CD4-positive, alpha-beta T cell treated with Interleukin-4 for 1 hour (primary cell): ENCODE data around the gene ZDHHC14.
"Not testable (repeated sequence)": the region's sequence is repeated elsewhere in the genome, so short reads cannot be mapped to it uniquely, and the experiment has no call there.

Experiments used
- DNase-seq, 2 donors: peaks; one replicate each; pipeline ENCODE4 v3.0.0-alpha.2; 2020 to 2022

ZDHHC14 gene

DNA sequence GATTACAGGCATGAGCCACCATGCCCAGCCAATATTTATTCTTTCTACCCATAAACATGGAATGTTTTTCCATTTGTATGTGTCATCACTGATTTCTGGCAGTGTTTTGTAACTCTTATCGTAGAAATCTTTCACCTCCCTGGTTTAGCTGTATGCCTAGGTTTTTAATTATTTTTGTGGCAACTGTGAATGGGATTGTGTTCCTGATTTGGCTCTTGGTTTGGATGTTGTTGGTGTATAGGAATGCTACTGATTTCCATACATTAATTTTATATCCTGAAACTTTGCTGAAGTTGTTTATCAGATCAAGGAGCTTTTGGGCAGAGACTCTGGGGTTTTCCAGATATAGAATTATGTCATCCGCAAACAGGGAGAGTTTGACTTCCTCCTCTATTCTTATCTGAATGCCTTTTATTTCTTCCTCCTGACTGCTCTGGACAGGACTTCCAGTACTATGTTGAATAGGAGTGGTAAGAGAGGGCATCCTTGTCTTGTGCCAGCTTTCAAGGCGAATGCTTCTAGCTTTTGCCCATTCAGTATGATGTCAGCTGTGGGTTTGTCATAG lies 198.6 kb downstream of the ZDHHC14 start:
- no peak for DNase-seq

DNA sequence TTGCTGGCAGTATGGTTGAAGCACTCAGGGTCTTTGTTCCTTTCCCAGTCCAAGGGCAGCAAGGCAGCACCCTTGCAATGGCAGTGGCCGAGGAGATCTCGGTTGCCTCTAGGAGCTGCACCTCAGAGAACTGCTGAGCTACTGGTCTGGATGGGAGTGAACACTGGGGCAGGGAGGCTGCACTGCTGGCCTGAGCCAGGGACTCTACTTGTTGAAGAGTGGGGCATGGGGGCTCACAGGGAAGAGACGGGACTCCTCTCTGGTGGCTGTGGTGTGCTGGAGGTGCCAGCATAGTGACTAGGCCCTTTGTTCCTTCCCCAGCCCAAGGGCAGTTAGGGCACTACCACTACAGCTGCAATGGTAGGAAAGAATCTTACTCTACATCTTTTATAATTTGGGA lies 203.0 kb downstream of the ZDHHC14 start:
- DNase-seq: no peak

DNA sequence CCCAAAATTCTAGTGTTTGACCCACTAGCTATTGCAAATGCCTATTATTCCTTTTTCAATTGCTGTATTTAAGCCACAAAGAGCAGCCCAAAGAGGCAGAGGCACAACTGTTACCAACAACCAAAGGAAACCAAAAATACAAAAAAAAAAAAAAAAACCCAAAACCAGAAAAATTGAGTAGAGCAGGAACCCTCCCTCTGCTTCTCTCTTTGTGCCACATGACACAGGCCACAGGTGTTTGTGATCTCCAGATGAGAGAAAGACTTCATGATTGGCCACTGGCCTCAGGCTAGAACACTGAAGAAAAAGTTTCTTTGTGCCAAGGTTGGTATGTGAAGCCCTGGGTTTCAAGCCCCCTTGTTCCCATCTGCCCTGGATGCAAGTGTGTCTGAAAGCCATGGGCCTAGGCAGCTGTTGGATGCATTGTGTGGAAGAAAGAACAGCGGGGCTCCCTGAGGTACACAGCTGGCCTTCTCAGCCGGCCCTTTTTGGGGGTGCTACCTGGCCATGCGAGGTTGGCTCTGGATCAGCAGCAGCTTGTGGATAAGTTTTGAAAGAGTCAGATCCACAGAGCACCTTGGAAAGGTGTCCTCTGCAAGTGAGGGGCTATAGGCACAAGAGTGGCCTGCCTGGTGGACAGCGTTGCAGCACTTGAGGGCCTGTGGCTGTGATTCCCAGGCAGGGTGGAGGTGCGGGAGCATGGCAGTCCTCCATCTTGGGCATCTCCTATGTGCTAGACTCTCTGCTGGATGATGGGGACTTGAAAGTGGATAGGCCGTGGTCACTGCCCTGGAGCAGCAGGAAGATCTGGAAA lies 204.5 kb downstream of the ZDHHC14 start:
- no peak for DNase-seq

DNA sequence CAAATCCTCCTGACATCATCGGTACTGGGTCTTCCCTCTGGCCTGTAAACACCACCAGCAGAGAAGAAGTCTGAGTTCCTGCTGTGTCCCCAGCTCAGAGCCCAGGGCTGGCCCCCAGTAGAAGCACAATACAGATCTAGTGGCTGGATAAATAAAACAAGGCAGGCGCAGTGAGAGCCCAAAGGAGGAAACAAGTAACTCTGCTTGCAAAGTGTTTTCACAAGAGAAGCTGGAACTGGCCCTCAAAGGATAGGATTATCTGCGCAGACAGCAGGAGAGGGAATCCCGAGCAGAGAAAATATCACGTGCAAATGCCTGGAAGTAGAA lies 205.1 kb downstream of the ZDHHC14 start:
- DNase-seq: no peak

DNA sequence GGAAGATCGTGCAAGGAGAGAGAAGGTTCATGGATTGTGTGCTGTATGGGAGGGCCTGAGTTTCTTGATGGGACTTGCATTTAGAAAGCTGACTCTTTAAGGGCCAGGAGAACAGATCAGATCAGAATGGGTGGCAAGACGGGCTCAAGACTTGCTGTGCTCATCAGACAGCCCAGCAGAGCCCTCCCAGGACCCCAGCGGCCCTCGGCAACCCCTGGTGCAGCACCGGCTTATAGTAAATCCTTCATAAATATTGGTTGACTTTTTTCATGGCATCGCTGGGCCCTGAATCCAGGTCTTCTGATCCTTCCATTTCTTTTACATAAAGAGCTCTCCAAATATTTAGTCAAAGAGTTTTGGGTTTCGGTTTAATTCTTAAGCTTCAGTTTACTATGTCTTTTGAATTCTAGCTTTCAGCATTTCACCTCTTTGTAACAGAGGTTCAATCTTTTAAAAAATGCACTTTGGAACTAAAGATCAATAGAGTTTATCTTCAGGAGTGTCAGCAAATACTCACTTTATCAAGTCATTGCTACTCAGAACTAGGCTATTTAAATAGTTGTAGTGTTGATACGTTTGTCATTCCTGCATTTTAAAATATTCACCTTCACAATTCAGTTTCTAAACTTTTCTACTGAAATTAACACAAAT lies 205.6 kb downstream of the ZDHHC14 start:
- no peak for DNase-seq

DNA sequence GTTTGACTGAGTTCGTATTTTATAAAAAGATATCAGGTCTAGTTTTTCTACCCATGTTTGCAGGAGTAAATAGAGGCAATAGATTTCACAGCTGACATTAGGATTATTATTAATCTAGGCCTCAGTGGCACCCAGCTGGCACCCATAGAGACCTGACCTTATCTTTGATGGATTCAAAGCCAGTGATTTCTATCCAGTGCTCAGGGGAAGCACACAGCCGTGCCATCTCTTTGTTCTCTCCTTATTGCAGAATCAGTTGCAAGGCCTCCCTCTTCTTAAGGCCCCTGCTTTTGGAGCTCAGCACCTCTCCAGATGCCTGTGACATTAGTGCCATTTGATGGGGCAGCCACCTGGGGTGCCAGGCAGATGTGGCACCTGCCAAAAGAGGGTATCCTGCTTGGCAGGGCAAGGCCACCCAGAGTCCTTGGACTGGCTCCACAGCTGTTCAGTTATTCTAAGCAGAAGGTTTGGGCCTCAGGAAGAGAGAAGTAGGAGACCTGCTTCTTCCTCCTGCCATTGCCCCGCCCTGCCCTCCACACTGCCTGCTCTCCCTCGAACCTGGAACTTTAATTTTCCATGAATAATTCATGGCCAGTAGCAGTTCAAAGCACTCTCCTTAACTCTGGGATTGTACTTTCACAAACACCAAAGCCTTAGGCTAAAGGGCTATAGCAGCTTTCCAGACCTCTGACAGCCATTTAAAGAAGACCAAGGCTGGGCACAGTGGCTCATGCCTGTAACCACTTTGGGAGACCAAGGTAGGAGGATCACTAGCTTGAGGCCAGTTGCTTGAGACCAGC lies 206.3 kb downstream of the ZDHHC14 start:
- no peak for DNase-seq

DNA sequence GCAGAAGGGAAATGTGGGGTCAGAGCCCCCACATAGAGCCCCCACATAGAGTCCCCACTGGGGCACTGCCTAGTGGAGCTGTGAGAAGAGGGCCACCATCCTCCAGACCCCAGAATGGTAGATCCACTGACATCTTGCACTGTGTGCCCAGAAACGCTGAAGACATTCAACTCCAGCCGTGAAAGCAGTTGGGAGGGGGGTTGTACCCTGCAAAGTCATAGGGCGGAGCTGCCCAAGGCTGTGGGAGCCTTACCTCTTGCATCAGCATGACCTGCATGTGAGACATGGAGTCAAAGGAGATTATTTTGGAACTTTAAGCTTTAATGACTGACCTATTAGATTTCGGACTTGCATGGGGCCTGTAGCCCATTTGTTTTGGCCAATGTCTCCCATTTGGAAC lies 209.7 kb downstream of the ZDHHC14 start:
- DNase-seq: not testable (repeated sequence)

DNA sequence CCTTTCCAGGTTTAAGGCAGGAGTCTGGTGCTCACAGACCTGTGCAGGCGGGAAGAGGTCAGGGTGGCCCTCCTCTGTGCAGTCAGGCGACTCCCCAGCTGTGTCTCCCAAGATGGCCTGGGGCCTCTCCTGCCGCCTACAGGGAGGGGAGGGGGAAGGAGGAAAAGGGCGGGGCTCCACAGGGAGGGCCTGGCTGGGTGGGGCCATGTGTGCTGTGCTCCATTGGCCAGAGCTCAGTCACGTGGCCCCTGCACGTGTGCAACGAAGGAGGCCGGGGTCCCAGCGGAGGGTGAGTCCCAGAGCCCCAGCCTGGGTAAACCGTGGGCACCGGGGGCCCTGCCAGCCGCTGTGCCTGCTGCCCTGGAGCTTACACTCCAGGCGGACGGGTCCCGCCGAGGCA lies 211.6 kb downstream of the ZDHHC14 start:
- DNase-seq: no peak

DNA sequence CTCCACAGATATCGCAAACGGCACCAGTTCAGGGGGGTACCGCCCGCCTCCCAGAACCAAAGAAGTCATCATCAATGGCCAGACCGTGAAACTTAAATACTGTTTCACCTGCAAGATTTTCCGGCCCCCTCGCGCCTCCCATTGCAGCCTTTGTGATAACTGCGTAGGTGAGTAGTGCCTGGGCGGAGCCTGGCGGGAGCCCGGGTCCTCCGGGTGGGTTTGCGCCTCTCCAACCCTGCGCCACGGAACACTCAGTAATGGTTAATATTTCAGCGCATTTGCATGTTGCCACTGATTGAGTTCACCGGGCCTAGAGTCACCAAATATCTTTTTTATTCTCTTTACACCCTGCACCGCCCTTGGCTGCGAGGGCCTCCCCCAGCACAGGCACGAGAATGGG lies 212.0 kb downstream of the ZDHHC14 start:
- DNase-seq: no peak

DNA sequence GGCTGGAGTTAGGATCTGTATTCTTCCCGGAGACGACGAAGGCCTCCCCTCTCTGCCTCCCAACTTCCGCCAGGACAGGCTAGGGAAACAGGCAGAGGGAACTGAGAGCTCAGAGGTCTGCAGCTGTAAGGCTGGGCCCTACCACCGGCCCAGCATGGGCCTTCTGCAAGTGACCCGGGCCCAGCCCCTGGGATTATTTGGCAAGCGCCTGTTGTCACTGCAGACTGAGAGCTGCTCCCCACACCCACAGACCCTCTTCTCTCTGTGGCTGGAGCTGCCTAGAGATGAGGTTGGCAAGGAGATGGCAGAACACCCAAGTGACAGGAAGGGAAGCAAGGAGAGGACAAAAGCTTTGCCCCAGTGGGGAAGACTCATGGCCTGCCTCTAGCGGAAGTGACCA lies 212.6 kb downstream of the ZDHHC14 start:
- no peak for DNase-seq

DNA sequence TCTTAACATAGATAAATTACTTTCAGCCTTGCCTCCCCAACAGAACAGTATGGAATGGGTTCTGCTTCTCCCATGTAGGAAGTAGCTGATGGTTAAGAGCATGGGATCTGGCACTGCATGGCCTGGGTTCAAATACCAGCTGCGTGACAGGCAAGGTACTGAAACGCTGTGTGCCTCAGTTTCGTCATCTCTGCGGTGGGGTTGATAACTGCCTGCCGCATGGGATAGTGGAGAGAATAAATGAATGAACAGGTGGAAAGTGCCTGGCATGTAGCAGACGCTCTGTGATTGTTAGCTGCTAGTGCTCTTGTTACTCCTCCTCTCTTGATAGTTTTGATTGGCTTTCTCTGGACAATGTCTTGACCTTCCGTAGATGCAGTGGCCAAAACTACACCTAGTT lies 213.3 kb downstream of the ZDHHC14 start:
- no peak for DNase-seq

DNA sequence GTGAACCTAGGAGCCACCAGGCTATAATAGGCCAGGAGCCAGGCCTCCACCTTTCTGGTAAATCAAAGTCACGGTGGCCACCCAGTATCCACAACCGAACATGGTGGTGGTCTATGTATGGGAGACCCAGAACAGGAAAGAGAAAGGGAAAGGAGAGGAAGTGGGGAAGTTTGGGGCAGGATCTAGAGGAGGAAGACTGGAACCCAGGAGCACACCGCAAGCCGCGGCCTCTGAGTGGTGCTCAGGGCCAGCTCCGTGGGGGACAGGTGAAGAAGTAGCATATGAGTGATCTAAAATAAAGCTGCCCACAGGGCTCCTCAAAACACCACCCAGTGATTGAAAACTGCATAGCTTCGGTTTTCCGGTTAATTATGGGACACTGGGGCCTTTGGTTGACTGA lies 214.8 kb downstream of the ZDHHC14 start:
- DNase-seq: no peak

DNA sequence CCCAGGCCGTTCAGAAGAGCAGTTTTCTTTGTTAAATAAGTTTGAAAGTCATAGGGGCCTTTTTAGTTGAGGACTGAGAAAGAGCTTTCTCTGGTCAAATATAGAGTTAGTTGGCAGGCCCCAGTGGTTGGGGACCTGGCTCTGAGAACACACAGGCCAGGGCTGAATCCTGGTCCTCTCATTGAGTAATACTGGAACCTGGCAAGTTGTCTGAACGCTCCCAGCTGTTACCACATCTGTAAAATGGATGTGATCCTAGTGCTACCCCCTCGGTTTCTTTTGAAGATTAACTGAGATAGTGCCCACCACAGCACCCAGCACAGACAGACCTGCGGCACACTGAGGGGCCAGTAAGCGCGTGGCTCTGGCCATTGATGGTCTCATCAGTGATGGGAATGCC lies 215.5 kb downstream of the ZDHHC14 start:
- DNase-seq: no peak

DNA sequence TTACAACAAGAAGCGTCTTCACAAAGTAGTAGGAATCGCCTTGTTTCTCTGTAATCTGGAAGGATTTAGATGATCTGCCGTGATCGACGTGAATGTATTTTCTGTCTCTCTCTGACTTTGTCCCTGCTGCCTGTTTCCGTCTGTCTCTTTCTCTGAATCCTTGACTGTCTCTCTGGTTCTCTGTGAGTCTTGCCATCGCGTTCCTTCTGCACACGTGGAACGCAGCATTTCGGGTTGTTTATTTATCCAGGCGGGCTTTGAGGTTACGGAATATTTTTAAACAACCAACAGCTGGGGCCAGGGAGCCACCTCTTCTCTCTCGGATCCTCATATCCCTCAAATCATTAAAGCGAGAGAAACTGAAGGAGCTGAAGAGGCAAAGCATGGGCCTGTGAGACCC lies 215.9 kb downstream of the ZDHHC14 start:
- no peak for DNase-seq

DNA sequence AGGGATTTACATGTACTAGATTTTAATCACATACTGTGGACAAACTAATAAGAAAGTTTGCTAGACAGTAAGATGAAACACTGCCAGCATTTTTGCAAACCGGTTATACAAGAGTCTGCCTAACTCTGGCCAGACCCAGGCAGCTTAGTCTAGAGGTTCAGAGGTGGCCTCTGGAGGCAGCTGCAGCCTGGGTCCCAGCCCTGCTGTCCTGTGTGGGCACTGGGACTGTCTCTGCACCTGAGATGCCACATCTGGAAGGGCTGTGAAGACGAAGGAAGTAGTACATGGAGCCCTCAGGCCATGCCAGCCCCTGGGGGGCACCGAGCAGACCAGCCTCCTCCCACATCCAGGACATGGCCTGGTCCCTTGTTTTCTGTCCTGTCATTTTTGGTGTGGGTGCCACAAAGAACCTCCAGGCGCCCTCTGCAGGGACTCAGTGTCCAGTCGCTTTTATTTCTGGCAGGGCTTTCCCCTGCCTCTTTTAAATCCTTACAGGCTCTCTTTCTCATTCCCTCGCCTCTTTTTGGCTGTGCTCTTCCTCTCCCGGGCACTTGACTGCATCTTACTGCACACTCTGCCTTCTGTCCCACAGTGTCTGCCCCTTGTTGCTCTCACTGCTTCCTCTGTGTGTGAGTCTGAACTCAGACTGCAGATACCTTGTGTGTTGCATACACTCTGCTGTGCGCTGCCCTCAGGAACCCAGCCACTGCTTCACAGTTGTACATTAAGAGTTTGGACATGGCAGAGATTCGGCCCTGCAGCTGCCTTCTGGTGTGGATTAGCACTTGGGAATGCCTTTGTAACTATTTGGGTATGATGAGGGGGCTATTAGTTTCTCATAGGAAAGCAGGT lies 216.7 kb downstream of the ZDHHC14 start:
- DNase-seq: peak; percentile 36 to 40

DNA sequence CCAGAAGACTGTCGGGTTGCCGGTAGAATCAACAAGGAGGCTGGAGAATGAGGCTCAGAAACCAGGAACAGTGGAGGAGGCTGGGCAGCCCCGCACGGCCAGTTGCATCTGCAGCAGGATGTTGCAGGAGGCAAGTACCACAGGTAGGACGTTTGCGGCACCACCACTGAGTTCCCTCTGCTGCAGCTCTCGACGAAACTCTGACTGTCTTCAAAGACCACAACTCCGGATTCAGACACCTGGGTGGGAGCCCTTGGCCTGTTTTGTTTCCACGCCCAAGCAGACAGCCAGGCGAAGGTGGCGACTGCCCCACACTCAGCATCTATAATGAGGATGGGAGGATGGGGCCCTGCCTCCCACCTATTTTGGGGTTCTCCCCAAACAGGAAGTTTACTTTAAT lies 218.2 kb downstream of the ZDHHC14 start:
- DNase-seq: peak in 1 of 2 donors; percentile 12

DNA sequence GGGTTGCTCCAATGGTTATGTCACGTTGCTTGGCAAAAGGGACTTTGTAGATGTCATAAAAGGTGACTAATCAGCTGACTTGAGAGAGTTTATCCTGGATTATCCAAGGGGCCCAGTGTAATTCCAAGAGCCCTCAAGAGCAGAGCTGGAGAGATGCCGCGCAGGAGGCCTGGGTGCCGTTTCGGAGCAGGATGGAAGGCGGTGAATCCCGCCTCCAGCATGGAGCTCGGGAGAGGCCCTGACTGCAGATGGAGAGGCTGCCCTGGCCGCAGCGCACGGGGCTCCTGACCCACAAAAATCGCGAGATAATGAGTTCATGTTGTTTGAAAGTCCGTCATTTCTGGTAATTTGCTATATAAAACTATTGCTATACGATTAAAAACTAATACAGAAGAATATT lies 219.8 kb downstream of the ZDHHC14 start:
- DNase-seq: no peak

DNA sequence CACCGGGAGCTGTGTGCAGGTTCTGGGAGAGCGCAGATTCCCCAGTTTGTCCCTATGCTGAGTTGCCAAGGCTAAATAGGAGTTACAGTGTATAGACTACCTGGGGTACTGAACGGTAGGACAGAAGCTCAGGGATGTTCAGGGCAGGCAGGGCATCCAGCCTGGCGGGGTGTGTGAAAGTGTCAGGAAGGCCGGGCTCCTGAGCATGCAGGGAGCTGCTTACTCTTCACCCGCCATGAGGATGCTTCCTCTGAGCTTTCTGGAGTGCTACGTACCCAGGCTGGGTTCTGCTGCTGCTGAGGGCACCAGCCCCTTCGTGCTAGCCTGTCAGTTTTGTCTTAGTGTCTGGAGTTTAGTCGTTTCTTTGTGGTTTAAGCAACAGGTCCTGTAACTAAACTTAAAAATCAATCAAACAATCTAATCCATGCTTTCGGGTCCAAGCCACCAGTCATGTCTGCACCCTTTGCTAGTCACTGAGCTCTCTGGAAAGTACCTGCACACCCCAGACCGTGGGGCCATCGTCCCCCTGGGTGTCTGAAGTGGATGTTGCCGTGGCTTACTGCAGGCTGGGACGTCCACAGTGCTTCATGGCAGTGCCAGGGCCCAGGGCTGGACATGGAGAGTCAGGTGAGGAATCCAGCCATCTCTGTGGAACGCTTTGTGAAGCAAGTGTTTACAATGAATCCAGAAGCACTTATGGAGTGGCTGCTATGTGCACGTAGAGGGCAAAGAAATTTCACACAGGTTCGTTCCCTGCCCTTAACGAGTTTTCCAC lies 221.7 kb downstream of the ZDHHC14 start:
- no peak for DNase-seq

DNA sequence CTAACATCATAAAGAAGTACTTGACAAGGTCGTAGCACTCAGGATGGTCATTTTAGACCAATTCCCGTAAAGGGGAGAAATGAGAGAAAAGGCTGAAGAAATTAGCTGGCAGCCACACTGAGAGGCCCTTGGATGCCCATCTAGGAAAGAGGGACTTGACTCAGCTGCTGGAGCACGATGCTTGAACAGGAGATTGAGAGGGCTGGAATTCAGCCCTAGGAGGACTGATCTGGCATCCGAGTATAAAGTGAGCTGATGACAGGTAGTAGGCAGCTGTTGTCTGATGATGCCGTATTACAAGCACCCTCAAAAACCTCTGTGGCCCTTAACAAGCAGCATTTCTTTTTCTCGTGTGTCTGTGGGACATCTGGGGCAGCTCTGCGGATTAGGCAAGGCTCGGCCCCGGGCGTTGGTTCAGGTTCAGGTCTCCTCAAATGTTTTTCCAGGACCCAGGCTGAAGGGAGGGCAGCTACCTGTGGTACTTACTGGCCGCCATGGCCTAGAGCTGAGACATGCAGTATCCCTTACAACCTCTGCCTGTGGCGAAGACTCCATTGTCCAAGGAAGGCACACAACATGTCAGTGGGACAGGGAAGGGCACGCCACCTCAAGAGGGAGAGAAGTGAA lies 222.4 kb downstream of the ZDHHC14 start:
- no peak for DNase-seq

DNA sequence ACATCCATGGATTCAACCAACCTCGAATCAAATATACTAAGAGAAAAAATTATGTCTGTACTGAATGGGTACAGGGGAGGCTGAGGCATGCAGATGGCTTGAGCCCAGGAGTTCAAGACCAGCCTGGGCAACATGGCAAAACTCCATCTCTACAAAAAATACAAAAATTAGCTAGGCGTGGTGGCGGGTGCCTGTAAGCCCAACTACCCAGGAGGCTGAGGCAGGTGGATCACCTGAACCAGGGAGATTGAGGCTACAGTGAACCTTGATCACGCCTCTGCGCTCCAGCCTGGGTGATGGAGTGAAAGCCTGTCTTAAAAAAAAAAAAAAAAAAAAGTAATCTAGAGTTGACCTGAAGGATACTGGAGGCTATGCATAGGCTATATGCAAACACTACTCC lies 223.0 kb downstream of the ZDHHC14 start:
- DNase-seq: no peak

DNA sequence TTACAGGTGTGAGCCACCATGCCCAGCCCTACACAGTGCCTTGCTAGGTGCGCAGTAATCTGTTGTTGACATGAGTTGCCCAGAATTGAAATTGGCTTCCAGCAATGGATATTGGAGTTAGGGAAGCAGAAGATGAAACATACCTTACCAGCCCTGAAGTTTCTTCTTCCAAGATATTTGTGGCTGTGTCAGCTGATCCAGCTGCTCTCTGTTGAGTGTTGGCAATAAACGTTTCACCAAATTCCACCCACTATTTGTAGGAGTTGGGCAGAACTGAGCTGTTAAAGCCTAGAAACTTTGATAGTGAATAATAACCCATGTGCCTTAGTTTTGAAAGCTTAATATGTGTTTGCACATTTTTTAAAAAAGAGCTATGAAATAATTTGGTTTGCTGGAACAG lies 223.8 kb downstream of the ZDHHC14 start:
- DNase-seq: no peak
